Activated naive CD4-positive, alpha-beta T cell treated with anti-CD3 and anti-CD28 coated beads, Interleukin-2, amount 50 U/mL, for 24 hours (primary cell): ENCODE data around the gene EPM2AIP1.

ENCODE experiments used
- H3K27ac Mint-ChIP-seq: one replicate; pipeline ENCODE4 v1.8.0; 2021; ENCODE audit warnings: mild to moderate bottlenecking, mixed read lengths
- H3K27me3 Mint-ChIP-seq: one replicate; pipeline ENCODE4 v1.8.0; 2021; ENCODE audit warnings: mixed read lengths
- H3K36me3 Mint-ChIP-seq: one replicate; pipeline ENCODE4 v1.8.0; 2021; ENCODE audit warnings: mixed read lengths
- H3K4me1 Mint-ChIP-seq: one replicate; pipeline ENCODE4 v1.8.0; 2021; ENCODE audit warnings: mixed read lengths
- H3K4me3 Mint-ChIP-seq: one replicate; pipeline ENCODE4 v1.8.0; 2021; ENCODE audit warnings: mild to moderate bottlenecking, mixed read lengths
- H3K9me3 Mint-ChIP-seq: one replicate; pipeline ENCODE4 v1.8.0; 2021; ENCODE audit warnings: mixed read lengths

Gene EPM2AIP1

GRCh38 chr3:37024092-37024491, 31.2 kb upstream of the EPM2AIP1 start:
- H3K27ac Mint-ChIP-seq: no peak overlapping the region
- H3K36me3 Mint-ChIP-seq: peaks cover 27% of the 10 kb centered on the region
- no peak overlapping the region for H3K4me3 Mint-ChIP-seq
- H3K9me3 Mint-ChIP-seq: no peaks in the 10 kb centered on the region
- H3K27me3 Mint-ChIP-seq: no peaks in the 10 kb centered on the region
- H3K4me1 Mint-ChIP-seq: peaks cover 7% of the 10 kb centered on the region

- no peak overlapping the region for H3K4me3 Mint-ChIP-seq
- H3K27ac Mint-ChIP-seq: peak overlapping the region; percentile 59
- H3K9me3 Mint-ChIP-seq: no peaks in the 10 kb centered on the region
- no peaks in the 10 kb centered on the region for H3K4me1 Mint-ChIP-seq
- no peaks in the 10 kb centered on the region for H3K27me3 Mint-ChIP-seq
- peaks cover 26% of the 10 kb centered on the region for H3K36me3 Mint-ChIP-seq
Observed at GRCh38 chr3:37017683-37018082, 24.8 kb upstream of the EPM2AIP1 start.

- H3K4me1 Mint-ChIP-seq: no peaks in the 10 kb centered on the region
- no peak overlapping the region for H3K4me3 Mint-ChIP-seq
- no peaks in the 10 kb centered on the region for H3K9me3 Mint-ChIP-seq
- no peak overlapping the region for H3K27ac Mint-ChIP-seq
- H3K27me3 Mint-ChIP-seq: no peaks in the 10 kb centered on the region
- H3K36me3 Mint-ChIP-seq: peaks cover 28% of the 10 kb centered on the region
Observed at GRCh38 chr3:37016903-37017302, 24.0 kb upstream of the EPM2AIP1 start.

GRCh38 chr3:37015642-37016041, 22.7 kb upstream of the EPM2AIP1 start:
- H3K4me1 Mint-ChIP-seq: no peaks in the 10 kb centered on the region
- H3K27ac Mint-ChIP-seq: no peak overlapping the region
- no peak overlapping the region for H3K4me3 Mint-ChIP-seq
- peaks cover 32% of the 10 kb centered on the region for H3K36me3 Mint-ChIP-seq
- H3K9me3 Mint-ChIP-seq: no peaks in the 10 kb centered on the region
- no peaks in the 10 kb centered on the region for H3K27me3 Mint-ChIP-seq

GRCh38 chr3:37014620-37015019, 21.7 kb upstream of the EPM2AIP1 start:
- H3K4me1 Mint-ChIP-seq: no peaks in the 10 kb centered on the region
- H3K36me3 Mint-ChIP-seq: peaks cover 32% of the 10 kb centered on the region
- H3K27me3 Mint-ChIP-seq: no peaks in the 10 kb centered on the region
- H3K4me3 Mint-ChIP-seq: no peak overlapping the region
- no peaks in the 10 kb centered on the region for H3K9me3 Mint-ChIP-seq
- H3K27ac Mint-ChIP-seq: peak overlapping the region; percentile 46

- no peak within 1 kb of the TSS for H3K4me3 Mint-ChIP-seq
- no peaks in the 10 kb centered on the region for H3K27me3 Mint-ChIP-seq
- peaks cover 23% of the 10 kb centered on the region for H3K36me3 Mint-ChIP-seq
- H3K9me3 Mint-ChIP-seq: no peaks in the 10 kb centered on the region
- H3K27ac Mint-ChIP-seq: no peak within 1 kb of the TSS
- H3K4me1 Mint-ChIP-seq: peaks cover 52% of the 10 kb centered on the region
Observed at GRCh38 chr3:36993326-36994283, 674 bp upstream of the EPM2AIP1 start, which contains the start of gene MLH1. MLH1 (plus strand) TSS chr3:36993518; CDS start chr3:36993548, 30 bp downstream.

GRCh38 chr3:36991923-36992805, 767 bp downstream of the EPM2AIP1 start:
- H3K4me3 Mint-ChIP-seq: no peak overlapping the region
- H3K9me3 Mint-ChIP-seq: no peaks in the 10 kb centered on the region
- peaks cover 21% of the 10 kb centered on the region for H3K36me3 Mint-ChIP-seq
- H3K27me3 Mint-ChIP-seq: no peaks in the 10 kb centered on the region
- no peak overlapping the region for H3K27ac Mint-ChIP-seq
- H3K4me1 Mint-ChIP-seq: peaks cover 53% of the 10 kb centered on the region

- Mint-ChIP-seq H3K9me3 (no peaks in the 10 kb centered on the region), H3K27me3 (no peaks in the 10 kb centered on the region), H3K4me1 (peaks cover 46% of the 10 kb centered on the region), H3K36me3 (peaks cover 19% of the 10 kb centered on the region), H3K27ac (peak overlapping the region; percentile 26), H3K4me3 (no peak overlapping the region)
Observed at GRCh38 chr3:36991147-36991546, 1.8 kb downstream of the EPM2AIP1 start.

GRCh38 chr3:36989568-36989967, 3.4 kb downstream of the EPM2AIP1 start:
- peaks cover 50% of the 10 kb centered on the region for H3K4me1 Mint-ChIP-seq
- peak overlapping the region; percentile 80 for H3K4me3 Mint-ChIP-seq

GRCh38 chr3:36989005-36989404, 3.9 kb downstream of the EPM2AIP1 start:
- H3K36me3 Mint-ChIP-seq: peaks cover 36% of the 10 kb centered on the region
- no peaks in the 10 kb centered on the region for H3K27me3 Mint-ChIP-seq
- peak overlapping the region; percentile 80 for H3K4me3 Mint-ChIP-seq
- H3K4me1 Mint-ChIP-seq: peaks cover 50% of the 10 kb centered on the region
- no peaks in the 10 kb centered on the region for H3K9me3 Mint-ChIP-seq
- H3K27ac Mint-ChIP-seq: peak overlapping the region; percentile 47

More at GRCh38 chr3:36989568-36989967, 3.4 kb downstream of the EPM2AIP1 start:
- Mint-ChIP-seq H3K36me3 (peaks cover 32% of the 10 kb centered on the region), H3K9me3 (no peaks in the 10 kb centered on the region), H3K27me3 (no peaks in the 10 kb centered on the region), H3K27ac (peak overlapping the region; percentile 5)

GRCh38 chr3:36988356-36988755, 4.6 kb downstream of the EPM2AIP1 start:
- no peaks in the 10 kb centered on the region for H3K27me3 Mint-ChIP-seq
- H3K4me1 Mint-ChIP-seq: peaks cover 50% of the 10 kb centered on the region
- H3K27ac Mint-ChIP-seq: peak overlapping the region; percentile 15
- H3K36me3 Mint-ChIP-seq: peaks cover 39% of the 10 kb centered on the region
- peak overlapping the region; percentile 73 for H3K4me3 Mint-ChIP-seq
- no peaks in the 10 kb centered on the region for H3K9me3 Mint-ChIP-seq

- no peaks in the 10 kb centered on the region for H3K9me3 Mint-ChIP-seq
- peaks cover 3% of the 10 kb centered on the region for H3K4me1 Mint-ChIP-seq
- H3K27me3 Mint-ChIP-seq: no peaks in the 10 kb centered on the region
- no peak overlapping the region for H3K4me3 Mint-ChIP-seq
- no peak overlapping the region for H3K27ac Mint-ChIP-seq
- H3K36me3 Mint-ChIP-seq: peaks cover 46% of the 10 kb centered on the region
Observed at GRCh38 chr3:36981006-36981405, 11.9 kb downstream of the EPM2AIP1 start.

GRCh38 chr3:36973139-36973538, 19.8 kb downstream of the EPM2AIP1 start:
- Mint-ChIP-seq H3K4me1 (peaks cover 24% of the 10 kb centered on the region), H3K9me3 (no peaks in the 10 kb centered on the region), H3K27me3 (no peaks in the 10 kb centered on the region), H3K36me3 (peaks cover 12% of the 10 kb centered on the region), H3K4me3 (no peak overlapping the region), H3K27ac (no peak overlapping the region)

- Mint-ChIP-seq H3K4me3 (no peak overlapping the region), H3K36me3 (peaks cover 9% of the 10 kb centered on the region), H3K27ac (no peak overlapping the region), H3K27me3 (no peaks in the 10 kb centered on the region), H3K4me1 (peaks cover 24% of the 10 kb centered on the region), H3K9me3 (no peaks in the 10 kb centered on the region)
Observed at GRCh38 chr3:36972163-36972562, 20.8 kb downstream of the EPM2AIP1 start.

GRCh38 chr3:36969540-36970432, 23.1 kb downstream of the EPM2AIP1 start:
- Mint-ChIP-seq H3K4me1 (peaks cover 24% of the 10 kb centered on the region), H3K9me3 (no peaks in the 10 kb centered on the region), H3K27ac (peak overlapping the region; percentile 10), H3K4me3 (no peak overlapping the region), H3K27me3 (no peaks in the 10 kb centered on the region), H3K36me3 (peaks cover 5% of the 10 kb centered on the region)
